H1 (cell line): ENCODE data around the gene ADRB2. TPM values are rescaled to one million over a fixed set of nuclear protein-coding genes. Genes with fewer than 3 reads are reported as not detected.

ENCODE experiments used
- CTCF ChIA-PET: fragments of 300-600 bp; sonication (Branson Sonifier 250); formaldehyde crosslinking; loops from one replicate; lab custom pipeline; 2021; ENCODE audit not compliant: partially characterized antibody; lab: Charles Lee
- POLR2A ChIA-PET: fragments of 300-600 bp; sonication (Branson Sonifier 250); formaldehyde crosslinking; loops from one replicate; lab custom pipeline; 2021; ENCODE audit warnings: inconsistent platforms; ENCODE audit not compliant: partially characterized antibody; lab: Charles Lee
- DNase-seq, 2 experiments: peaks; one replicate each; pipeline versions ENCODE4 v3.0.0 to v3.0.0-alpha.2; 2010 to 2022; ENCODE audit warnings: low spot score in 2 of 2, low read depth in 1 of 2, mixed read lengths in 1 of 2
- FAIRE-seq: peaks from 2 replicates; lab custom pipeline; 2011; peaks lifted over from hg19 to GRCh38; lab: Jason Lieb, UNC
- H2AFZ ChIP-seq: 2 replicates; pipeline ENCODE4 v1.8.1; 2012; ENCODE audit warnings: low read length, inconsistent platforms
- H2AK5ac ChIP-seq: 2 replicates; pipeline ENCODE4 v1.6.1; 2013; ENCODE audit warnings: low read depth, low read length
- H2BK120ac ChIP-seq: replicated peaks from 2 replicates; pipeline ENCODE3; 2013; ENCODE audit warnings: low read depth, low read length, inconsistent platforms
- H2BK12ac ChIP-seq: 2 replicates; pipeline ENCODE4 v1.6.1; 2013; ENCODE audit warnings: low read depth, low read length
- H2BK15ac ChIP-seq: 2 replicates; pipeline ENCODE4 v1.6.1; 2013; ENCODE audit warnings: low read length
- H2BK20ac ChIP-seq: 2 replicates; pipeline ENCODE4 v1.6.1; 2013; ENCODE audit warnings: low read length
- H2BK5ac ChIP-seq: 2 replicates; pipeline ENCODE4 v1.6.1; 2013; ENCODE audit warnings: low read depth, low read length
- H3K14ac ChIP-seq: 2 replicates; pipeline ENCODE4 v1.6.1; 2013; ENCODE audit warnings: inconsistent platforms; ENCODE audit not compliant: insufficient read length
- H3K18ac ChIP-seq: 2 replicates; pipeline ENCODE4 v1.6.1; 2013; ENCODE audit warnings: low read length; ENCODE audit errors: extremely low read depth
- H3K23ac ChIP-seq: 2 replicates; pipeline ENCODE4 v1.6.1; 2013; ENCODE audit warnings: inconsistent platforms; ENCODE audit not compliant: insufficient read length
- H3K23me2 ChIP-seq: 2 replicates; pipeline ENCODE4 v1.6.1; 2013; ENCODE audit warnings: low read depth, low read length
- H3K27ac ChIP-seq: 2 replicates; pipeline ENCODE4 v1.6.1; 2011; ENCODE audit warnings: low read depth, low read length, inconsistent platforms
- H3K27me3 ChIP-seq, 4 experiments: replicated peaks in 1 of 4; 1 replicate in 1 of 4; 2 replicates in 3 of 4; pipeline versions ENCODE4 v1.6.1 to v1.8.1; 2011 to 2013; ENCODE audit warnings: low read length in 3 of 4, mild to moderate bottlenecking in 3 of 4, inconsistent platforms in 2 of 4, mixed read lengths in 2 of 4, moderate library complexity in 1 of 4; ENCODE audit not compliant: control insufficient read depth in 3 of 4, insufficient read depth in 3 of 4; ENCODE audit errors: extremely low read depth in 1 of 4
- H3K36me3 ChIP-seq, 4 experiments: 2 replicates each; pipeline versions ENCODE4 v1.6.1 to v1.8.1; 2011 to 2013; ENCODE audit warnings: mild to moderate bottlenecking in 4 of 4, low read length in 3 of 4, moderate library complexity in 2 of 4, control low read depth in 1 of 4, inconsistent platforms in 1 of 4; ENCODE audit not compliant: insufficient read depth in 4 of 4, control insufficient read depth in 2 of 4
- H3K4ac ChIP-seq: replicated peaks from 2 replicates; pipeline ENCODE3; 2013; ENCODE audit warnings: low read length, low read depth, mixed read lengths, inconsistent platforms; ENCODE audit not compliant: insufficient read length
- H3K4me1 ChIP-seq, 4 experiments: replicated peaks in 1 of 4; 1 replicate in 1 of 4; 2 replicates in 3 of 4; pipeline versions ENCODE4 v1.6.1 to v1.8.1; 2011 to 2013; ENCODE audit warnings: low read length in 3 of 4, inconsistent platforms in 2 of 4, mixed read lengths in 1 of 4; ENCODE audit not compliant: insufficient read depth in 4 of 4, control insufficient read depth in 3 of 4
- H3K4me2 ChIP-seq, 2 experiments: 2 replicates each; pipeline versions ENCODE4 v1.6.1 to v1.8.1; 2011 to 2013; ENCODE audit warnings: low read depth in 2 of 2, low read length in 2 of 2, control low read depth in 1 of 2, inconsistent platforms in 1 of 2, mild to moderate bottlenecking in 1 of 2; ENCODE audit not compliant: insufficient read depth in 1 of 2
- H3K4me3 ChIP-seq, 4 experiments: fragments of 200-600, 300-600 bp in 1 of 4; sonication (generic), shearing (Covaris generic), sonication (Bioruptor Twin) in 1 of 4; 2 replicates each; pipeline versions ENCODE4 v1.5.1 to v1.8.1; 2011 to 2016; ENCODE audit warnings: low read length in 4 of 4, low read depth in 3 of 4, control low read depth in 2 of 4, inconsistent platforms in 2 of 4, mild to moderate bottlenecking in 2 of 4, mixed read lengths in 1 of 4, moderate library complexity in 1 of 4; ENCODE audit not compliant: insufficient read depth in 2 of 4; ENCODE audit errors: extremely low read depth in 1 of 4
- H3K56ac ChIP-seq: replicated peaks from 2 replicates; pipeline ENCODE3; 2013; ENCODE audit warnings: low read depth, mild to moderate bottlenecking, mixed read lengths, low read length, inconsistent platforms; ENCODE audit not compliant: insufficient read length
- H3K79me1 ChIP-seq: 2 replicates; pipeline ENCODE4 v1.6.1; 2013; ENCODE audit warnings: low read depth, low read length, control low read depth
- H3K79me2 ChIP-seq, 2 experiments: 2 replicates each; pipeline versions ENCODE4 v1.6.1 to v1.8.1; 2012 to 2013; ENCODE audit warnings: low read length in 2 of 2, mild to moderate bottlenecking in 2 of 2, inconsistent platforms in 1 of 2; ENCODE audit not compliant: insufficient read depth in 2 of 2, control insufficient read depth in 1 of 2
- H3K9ac ChIP-seq, 4 experiments: replicated peaks in 1 of 4; 1 replicate in 1 of 4; 2 replicates in 3 of 4; pipeline versions ENCODE4 v1.6.1 to v1.8.1; 2011 to 2013; ENCODE audit warnings: low read depth in 3 of 4, low read length in 3 of 4, control low read depth in 2 of 4, mild to moderate bottlenecking in 2 of 4, moderate library complexity in 2 of 4, inconsistent platforms in 1 of 4; ENCODE audit errors: extremely low read depth in 1 of 4
- H3K9me3 ChIP-seq, 2 experiments: 2 replicates each; pipeline versions ENCODE4 v1.6.1 to v1.8.1; 2012 to 2013; ENCODE audit warnings: mild to moderate bottlenecking in 2 of 2, moderate library complexity in 2 of 2, control low read depth in 1 of 2, inconsistent platforms in 1 of 2, low read depth in 1 of 2, low read length in 1 of 2, mixed read lengths in 1 of 2; ENCODE audit not compliant: insufficient read depth in 2 of 2
- H4K20me1 ChIP-seq, 2 experiments: replicated peaks in 1 of 2; 2 replicates each; pipeline versions ENCODE3 to v1.8.1; 2011 to 2013; ENCODE audit warnings: inconsistent platforms in 2 of 2, low read length in 2 of 2, mild to moderate bottlenecking in 1 of 2; ENCODE audit not compliant: insufficient read depth in 2 of 2, control insufficient read depth in 1 of 2
- H4K5ac ChIP-seq: 2 replicates; pipeline ENCODE4 v1.6.1; 2013; ENCODE audit warnings: low read length, low read depth, mixed read lengths, inconsistent platforms; ENCODE audit not compliant: insufficient read length
- H4K8ac ChIP-seq: 2 replicates; pipeline ENCODE4 v1.8.0; 2013; ENCODE audit warnings: mild to moderate bottlenecking, moderate library complexity, low read length, inconsistent platforms; ENCODE audit not compliant: insufficient read depth; ENCODE audit errors: extremely low read depth
- H4K91ac ChIP-seq: replicated peaks from 2 replicates; pipeline ENCODE3; 2013; ENCODE audit warnings: low read length, mixed read lengths, inconsistent platforms; ENCODE audit not compliant: insufficient read length
- ATF2 ChIP-seq: IDR thresholded peaks from 2 replicates; pipeline ENCODE4 v1.6.1; 2012; ENCODE audit warnings: low read length, inconsistent platforms
- BACH1 ChIP-seq: IDR thresholded peaks from 2 replicates; pipeline ENCODE4 v1.6.1; 2012; ENCODE audit warnings: low read length, improper control_type of control experiment
- BCL11A ChIP-seq, 2 experiments: IDR thresholded peaks; one replicate each; pipeline ENCODE4 v1.6.1; 2011; ENCODE audit warnings: low read depth in 2 of 2, low read length in 2 of 2, mild to moderate bottlenecking in 2 of 2
- CEBPB ChIP-seq: IDR thresholded peaks from 2 replicates; pipeline ENCODE4 v1.6.1; 2012; ENCODE audit warnings: low read depth, low read length
- CHD2 ChIP-seq: IDR thresholded peaks from 2 replicates; pipeline ENCODE4 v1.6.1; 2012; ENCODE audit warnings: low read length, improper control_type of control experiment
- GABPA ChIP-seq: IDR thresholded peaks from 2 replicates; pipeline ENCODE4 v1.6.1; 2011; ENCODE audit warnings: mild to moderate bottlenecking, low read length, moderate library complexity, borderline replicate concordance; ENCODE audit not compliant: insufficient read depth
- MAX ChIP-seq: IDR thresholded peaks from 2 replicates; pipeline ENCODE4 v1.6.1; 2012; ENCODE audit warnings: inconsistent platforms
- POU5F1 ChIP-seq: IDR thresholded peaks from 2 replicates; pipeline ENCODE4 v1.6.1; 2011; ENCODE audit warnings: low read depth, mild to moderate bottlenecking, low read length, moderate library complexity
- SIX5 ChIP-seq: IDR thresholded peaks from 2 replicates; pipeline ENCODE4 v1.6.1; 2011; ENCODE audit warnings: mild to moderate bottlenecking, low read depth, low read length
- WGBS, 2 experiments: shearing (Covaris generic) in 1 of 2; methylation state at CpG; one replicate each; pipeline versions ENCODE4 v1.1.6 to v1.1.7; 2013 to 2015; ENCODE audit warnings: low lambda C conversion rate in 2 of 2, mixed read lengths in 2 of 2, inconsistent platforms in 1 of 2, low coverage in 1 of 2, missing lambda C conversion rate in 1 of 2; ENCODE audit not compliant: insufficient replicate concordance in 2 of 2, insufficient coverage in 1 of 2, insufficient read length in 1 of 2; ENCODE audit errors: extremely low coverage in 1 of 2, missing lambda C conversion rate in 1 of 2; 5-methylcytosine and 5-hydroxymethylcytosine counted together
- polyA plus RNA-seq, 7 experiments: library from polyadenylated mRNA; depleted of rRNA in 3 of 7; stranded (reverse) in 5 of 7; unstranded in 2 of 7; fragments of >200 nt in 5 of 7; fragments of 200-250 nt in 2 of 7; gene quantifications; 1 replicate in 5 of 7; 2 replicates in 1 of 7; 4 replicates in 1 of 7; pipeline versions ENCODE4 v1.2.1 to v1.2.3, GENCODE V29; 2011 to 2013; ENCODE audit warnings: missing spikeins in 2 of 7, mixed read lengths in 2 of 7
- total RNA-seq: library from RNA; stranded (reverse); fragmentation: NEBNext Ultra II Directional; extraction: Animal tissue kit (Norgen Biotek cat#: 25700); gene quantifications from 2 replicates; pipeline ENCODE4 v1.2.1, GENCODE V29; 2021

ADRB2 gene
- total and polyA plus RNA-seq, 2 of the 8 experiments (the other 6 are each of a cell fraction or from before 2014, with no cell fraction given) = 0.65 to 0.77 TPM

GRCh38 chr5:148847456-148847855 lies 21.0 kb downstream of the ADRB2 start:
- H2AK5ac ChIP-seq = no peak overlapping the region
- no peak overlapping the region for H2BK15ac ChIP-seq
- no peak overlapping the region for H3K9ac ChIP-seq
- H3K79me2 ChIP-seq = no peaks in the 10 kb centered on the region
- no peak overlapping the region for H3K4ac ChIP-seq
- no peak overlapping the region for H2BK20ac ChIP-seq
- no peak overlapping the region for H2BK120ac ChIP-seq
- H3K4me2 ChIP-seq = no peak overlapping the region
- FAIRE-seq = no peak
- H4K20me1 ChIP-seq = no peaks in the 10 kb centered on the region
- no peaks in the 10 kb centered on the region for H3K23me2 ChIP-seq
- H2AFZ ChIP-seq = no peak overlapping the region
- no peak overlapping the region for H2BK5ac ChIP-seq
- no peaks in the 10 kb centered on the region for H3K27me3 ChIP-seq
- no peaks in the 10 kb centered on the region for H3K9me3 ChIP-seq
- H3K14ac ChIP-seq = no peak overlapping the region
- TF ChIP-seq BCL11A (IDR thresholded peaks at IDR 0.05; ENCODE audit: low read depth in 2 of 2, low read length in 2 of 2) (no peak), GABPA (no peak), POU5F1 (no peak), ATF2 (no peak), SIX5 (no peak), CHD2 (no peak), CEBPB (no peak), BACH1 (no peak), MAX (no peak)
- no peak for DNase-seq
- no peak overlapping the region for H3K27ac ChIP-seq
- WGBS, 2 experiments = 91 to 100% methylated on average over 1 to 2 of the region's 2 CpGs
- H3K4me3 ChIP-seq = no peak overlapping the region
- no peak overlapping the region for H4K5ac ChIP-seq
- no peak overlapping the region for H3K56ac ChIP-seq
- no peak overlapping the region for H3K18ac ChIP-seq
- H4K8ac ChIP-seq = no peak overlapping the region
- no peak overlapping the region for H4K91ac ChIP-seq
- no peaks in the 10 kb centered on the region for H3K79me1 ChIP-seq
- no peaks in the 10 kb centered on the region for H3K36me3 ChIP-seq
- H2BK12ac ChIP-seq = no peak overlapping the region
- POLR2A ChIA-PET = no interaction called here
- H3K4me1 ChIP-seq = no peaks in the 10 kb centered on the region
- CTCF ChIA-PET = interaction anchor here (1.1 to 5.1 kb wide), 3 partner anchors 17 to 110 kb away, joined by 3 to 21 read pairs (median 6); no protein-coding TSS in a partner anchor
- H3K23ac ChIP-seq = no peak overlapping the region
